HepG2 (cell line): ENCODE measurements around the gene SYS1. TPM values are rescaled to one million over a fixed set of nuclear protein-coding genes. Genes with fewer than 3 reads are reported as not detected.

Experiments used
- ARNTL ChIP-seq: sonication (generic); formaldehyde crosslinking; IDR thresholded peaks from 2 replicates; pipeline ENCODE4 v1.4.0; 2020; ENCODE audit warnings: mild to moderate bottlenecking, missing genetic modification reagents
- BCL6 ChIP-seq: IDR thresholded peaks from 2 replicates; pipeline ENCODE4 v1.6.1; 2016; ENCODE audit warnings: missing genetic modification reagents, missing compliant biosample characterization
- CEBPB ChIP-seq: IDR thresholded peaks from 2 replicates; pipeline ENCODE4 v1.6.1; 2011; ENCODE audit warnings: low read depth, low read length, improper control_type of control experiment, borderline replicate concordance
- HMG20A ChIP-seq: IDR thresholded peaks from 2 replicates; pipeline ENCODE4 v1.6.1; 2016; ENCODE audit warnings: borderline replicate concordance
- HNF4G ChIP-seq, 2 experiments: sonication (generic) in 1 of 2; formaldehyde crosslinking in 1 of 2; IDR thresholded peaks; 2 replicates each; pipeline versions ENCODE4 v1.4.0 to v1.6.1; 2011 to 2020; ENCODE audit warnings: borderline replicate concordance in 2 of 2, low read depth in 2 of 2, mild to moderate bottlenecking in 2 of 2, low read length in 1 of 2, missing genetic modification reagents in 1 of 2, moderate library complexity in 1 of 2
- HNRNPL ChIP-seq: fragments of 200-400 bp; formaldehyde crosslinking; IDR thresholded peaks from 2 replicates; pipeline ENCODE4 v1.6.1; 2017; ENCODE audit warnings: mild to moderate bottlenecking, low read depth, low read length
- JUNB ChIP-seq: sonication (generic); formaldehyde crosslinking; IDR thresholded peaks from 2 replicates; pipeline ENCODE4 v1.8.0; 2022; ENCODE audit warnings: missing genetic modification reagents, mild to moderate bottlenecking, borderline replicate concordance
- NFE2 ChIP-seq: sonication (generic); formaldehyde crosslinking; IDR thresholded peaks from 2 replicates; pipeline ENCODE4 v1.4.0; 2020; ENCODE audit warnings: missing genetic modification reagents
- NR3C1 ChIP-seq: sonication (generic); formaldehyde crosslinking; IDR thresholded peaks from 2 replicates; pipeline ENCODE4 v1.4.0; 2020; ENCODE audit warnings: missing genetic modification reagents
- ONECUT2 ChIP-seq: sonication (generic); formaldehyde crosslinking; IDR thresholded peaks from 2 replicates; pipeline ENCODE4 v1.4.0; 2020; ENCODE audit warnings: missing genetic modification reagents
- SAFB2 ChIP-seq: sonication (generic); formaldehyde crosslinking; IDR thresholded peaks from 2 replicates; pipeline ENCODE4 v1.5.1; 2020; ENCODE audit warnings: missing genetic modification reagents, low read depth, mild to moderate bottlenecking, borderline replicate concordance
- ZMYM3 ChIP-seq: sonication (generic); formaldehyde crosslinking; IDR thresholded peaks from 2 replicates; pipeline ENCODE4 v1.5.1; 2020; ENCODE audit warnings: mild to moderate bottlenecking, missing genetic modification reagents
- ZNF121 ChIP-seq: sonication (generic); formaldehyde crosslinking; IDR thresholded peaks from 2 replicates; pipeline ENCODE4 v1.5.0; 2020; ENCODE audit warnings: mild to moderate bottlenecking, missing genetic modification reagents
- ZNF136 ChIP-seq: sonication (generic); formaldehyde crosslinking; IDR thresholded peaks from 2 replicates; pipeline ENCODE4 v1.8.1; 2022; ENCODE audit warnings: low read depth, mild to moderate bottlenecking, moderate library complexity, missing genetic modification reagents
- ZNF205 ChIP-seq: IDR thresholded peaks from 2 replicates; pipeline ENCODE4 v1.6.1; 2018; ENCODE audit warnings: missing biosample characterization, missing genetic modification reagents
- ZNF331 ChIP-seq: sonication (generic); formaldehyde crosslinking; IDR thresholded peaks from 2 replicates; pipeline ENCODE4 v1.4.0; 2020; ENCODE audit warnings: missing genetic modification reagents
- ZNF33B ChIP-seq: sonication (generic); formaldehyde crosslinking; IDR thresholded peaks from 2 replicates; pipeline ENCODE4 v1.5.1; 2020; ENCODE audit warnings: mild to moderate bottlenecking, missing genetic modification reagents
- polyA plus RNA-seq, 8 experiments: library from polyadenylated mRNA; depleted of rRNA in 3 of 8; stranded (reverse) in 7 of 8; unstranded in 1 of 8; fragments of >200 nt; fragmentation: Illumina TruSeq in 4 of 8; extraction: Trizol in 4 of 8; gene quantifications; 2 replicates each; pipeline versions ENCODE4 v1.2.1 to v1.2.3, GENCODE V29; 2011 to 2016; ENCODE audit warnings: low read depth in 4 of 8, missing spikeins in 1 of 8, mixed read lengths in 1 of 8; ENCODE audit not compliant: insufficient read depth in 1 of 8
- total RNA-seq, 5 experiments: library from RNA; depleted of rRNA; stranded (reverse); fragments of >200 nt; fragmentation: Illumina TruSeq; extraction: Trizol; gene quantifications; 2 replicates each; pipeline ENCODE4 v1.2.3, GENCODE V29; 2016; ENCODE audit warnings: low read depth in 1 of 5
- TF ChIP-seq, protein P1 (sequence below): sonication (generic); formaldehyde crosslinking; IDR thresholded peaks from 2 replicates; pipeline ENCODE4 v1.5.0; 2020; ENCODE audit warnings: mild to moderate bottlenecking, missing genetic modification reagents
- TF ChIP-seq, protein P2 (sequence below): sonication (generic); formaldehyde crosslinking; IDR thresholded peaks from 2 replicates; pipeline ENCODE4 v1.4.0; 2020; ENCODE audit warnings: mild to moderate bottlenecking, missing genetic modification reagents
- TF ChIP-seq, protein P3 (sequence below): sonication (generic); formaldehyde crosslinking; conservative IDR thresholded peaks from 2 replicates; pipeline ENCODE4 v1.4.0; 2020; ENCODE audit warnings: missing genetic modification reagents
- TF ChIP-seq, protein P4 (sequence below): sonication (generic); formaldehyde crosslinking; IDR thresholded peaks from 2 replicates; pipeline ENCODE4 v1.8.0; 2022; ENCODE audit warnings: missing genetic modification reagents, low read depth, mild to moderate bottlenecking, borderline replicate concordance
- TF ChIP-seq, protein P5 (sequence below): sonication (generic); formaldehyde crosslinking; IDR thresholded peaks from 2 replicates; pipeline ENCODE4 v1.5.1; 2020; ENCODE audit warnings: missing genetic modification reagents, mild to moderate bottlenecking, borderline replicate concordance
- TF ChIP-seq, protein P6 (sequence below): sonication (generic); formaldehyde crosslinking; IDR thresholded peaks from 2 replicates; pipeline ENCODE4 v1.5.1; 2020; ENCODE audit warnings: missing genetic modification reagents, mild to moderate bottlenecking, borderline replicate concordance

The SYS1 gene
- total and polyA plus RNA-seq, 2 of the 13 experiments (the other 11 are each of a cell fraction or from before 2014, with no cell fraction given): 38.3 to 65.6 TPM

DNA sequence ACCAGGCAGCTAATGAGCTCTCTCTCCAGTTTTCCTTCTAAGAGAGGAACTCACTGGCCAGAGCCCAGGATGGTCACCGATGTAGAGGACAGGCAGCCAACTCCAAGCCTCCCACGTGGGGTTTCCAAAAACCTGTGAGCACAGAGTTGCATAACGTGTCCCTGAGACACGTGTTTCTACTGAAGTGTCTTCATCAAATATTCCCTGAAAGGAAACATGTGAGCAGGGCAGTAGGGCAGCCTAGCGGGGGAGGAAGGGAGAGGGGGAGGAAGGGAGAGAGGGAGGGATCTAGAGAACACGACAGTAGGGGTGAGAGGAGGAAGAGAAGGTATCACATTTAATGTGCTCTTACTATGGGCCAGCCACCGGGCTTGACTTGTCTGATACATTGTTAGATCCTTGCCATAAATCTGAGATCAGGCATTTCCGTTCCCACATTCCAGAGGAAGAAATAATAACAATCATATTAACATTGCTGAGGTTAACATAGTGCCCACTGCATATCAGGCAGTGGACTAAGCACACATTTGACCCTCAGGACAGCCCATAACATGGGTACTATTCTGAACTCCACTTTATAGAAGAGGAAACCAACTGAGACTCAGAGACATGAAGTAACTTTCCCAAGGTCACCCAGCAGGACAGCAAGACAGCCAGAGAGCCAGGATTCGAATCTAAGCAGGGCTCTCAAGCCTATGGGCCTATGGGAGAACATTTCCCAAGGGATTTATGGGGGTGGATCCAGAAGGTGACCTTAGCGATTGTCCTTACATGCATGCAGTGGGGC is 4.5 kb upstream of the SYS1 start (continued):
- TF ChIP-seq JUNB (CRISPR knock-in tag): no peak
- TF ChIP-seq CEBPB: peak; percentile 87
- TF ChIP-seq, protein P1, sequence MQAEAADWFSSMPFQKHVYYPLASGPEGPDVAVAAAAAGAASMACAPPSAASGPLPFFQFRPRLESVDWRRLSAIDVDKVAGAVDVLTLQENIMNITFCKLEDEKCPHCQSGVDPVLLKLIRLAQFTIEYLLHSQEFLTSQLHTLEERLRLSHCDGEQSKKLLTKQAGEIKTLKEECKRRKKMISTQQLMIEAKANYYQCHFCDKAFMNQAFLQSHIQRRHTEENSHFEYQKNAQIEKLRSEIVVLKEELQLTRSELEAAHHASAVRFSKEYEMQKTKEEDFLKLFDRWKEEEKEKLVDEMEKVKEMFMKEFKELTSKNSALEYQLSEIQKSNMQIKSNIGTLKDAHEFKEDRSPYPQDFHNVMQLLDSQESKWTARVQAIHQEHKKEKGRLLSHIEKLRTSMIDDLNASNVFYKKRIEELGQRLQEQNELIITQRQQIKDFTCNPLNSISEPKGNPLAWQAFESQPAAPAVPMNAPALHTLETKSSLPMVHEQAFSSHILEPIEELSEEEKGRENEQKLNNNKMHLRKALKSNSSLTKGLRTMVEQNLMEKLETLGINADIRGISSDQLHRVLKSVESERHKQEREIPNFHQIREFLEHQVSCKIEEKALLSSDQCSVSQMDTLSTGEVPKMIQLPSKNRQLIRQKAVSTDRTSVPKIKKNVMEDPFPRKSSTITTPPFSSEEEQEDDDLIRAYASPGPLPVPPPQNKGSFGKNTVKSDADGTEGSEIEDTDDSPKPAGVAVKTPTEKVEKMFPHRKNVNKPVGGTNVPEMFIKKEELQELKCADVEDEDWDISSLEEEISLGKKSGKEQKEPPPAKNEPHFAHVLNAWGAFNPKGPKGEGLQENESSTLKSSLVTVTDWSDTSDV (CRISPR knock-in tag): no peak
- TF ChIP-seq, protein P2, sequence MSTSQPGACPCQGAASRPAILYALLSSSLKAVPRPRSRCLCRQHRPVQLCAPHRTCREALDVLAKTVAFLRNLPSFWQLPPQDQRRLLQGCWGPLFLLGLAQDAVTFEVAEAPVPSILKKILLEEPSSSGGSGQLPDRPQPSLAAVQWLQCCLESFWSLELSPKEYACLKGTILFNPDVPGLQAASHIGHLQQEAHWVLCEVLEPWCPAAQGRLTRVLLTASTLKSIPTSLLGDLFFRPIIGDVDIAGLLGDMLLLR (CRISPR knock-in tag): no peak; the same call in 1 of the 2 replicates
- no peak for TF ChIP-seq ZNF121 (CRISPR knock-in tag)
- TF ChIP-seq HNRNPL: no peak
- TF ChIP-seq ZNF205 (CRISPR knock-in tag): no peak
- TF ChIP-seq ARNTL (CRISPR knock-in tag): peak; percentile 99
- no peak for TF ChIP-seq ONECUT2
- peak; percentile 4; the same call in 1 of the 2 replicates for TF ChIP-seq HMG20A
- no peak for TF ChIP-seq HNF4G (IDR thresholded peaks at IDR 0.05; ENCODE audit: borderline replicate concordance, low read depth, low read length)
- TF ChIP-seq HNF4G (CRISPR knock-in tag; IDR thresholded peaks at IDR 0.05; ENCODE audit: borderline replicate concordance, low read depth): no peak
- TF ChIP-seq ZNF136 (CRISPR knock-in tag): no peak
- TF ChIP-seq ZNF33B (CRISPR knock-in tag): no peak
- TF ChIP-seq, protein P3, sequence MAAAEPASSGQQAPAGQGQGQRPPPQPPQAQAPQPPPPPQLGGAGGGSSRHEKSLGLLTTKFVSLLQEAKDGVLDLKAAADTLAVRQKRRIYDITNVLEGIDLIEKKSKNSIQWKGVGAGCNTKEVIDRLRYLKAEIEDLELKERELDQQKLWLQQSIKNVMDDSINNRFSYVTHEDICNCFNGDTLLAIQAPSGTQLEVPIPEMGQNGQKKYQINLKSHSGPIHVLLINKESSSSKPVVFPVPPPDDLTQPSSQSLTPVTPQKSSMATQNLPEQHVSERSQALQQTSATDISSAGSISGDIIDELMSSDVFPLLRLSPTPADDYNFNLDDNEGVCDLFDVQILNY (CRISPR knock-in tag): no peak
- no peak for TF ChIP-seq NR3C1 (CRISPR knock-in tag)
- TF ChIP-seq, protein P4, sequence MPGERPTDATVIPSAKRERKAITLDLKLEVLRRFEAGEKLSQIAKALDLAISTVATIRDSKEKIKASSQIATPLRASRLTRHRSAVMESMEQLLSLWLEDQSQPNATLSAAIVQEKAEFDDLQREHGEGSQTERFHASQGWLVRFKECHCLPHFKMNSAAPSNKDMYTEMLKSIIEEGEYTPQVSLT (CRISPR knock-in tag): no peak
- TF ChIP-seq, protein P5, sequence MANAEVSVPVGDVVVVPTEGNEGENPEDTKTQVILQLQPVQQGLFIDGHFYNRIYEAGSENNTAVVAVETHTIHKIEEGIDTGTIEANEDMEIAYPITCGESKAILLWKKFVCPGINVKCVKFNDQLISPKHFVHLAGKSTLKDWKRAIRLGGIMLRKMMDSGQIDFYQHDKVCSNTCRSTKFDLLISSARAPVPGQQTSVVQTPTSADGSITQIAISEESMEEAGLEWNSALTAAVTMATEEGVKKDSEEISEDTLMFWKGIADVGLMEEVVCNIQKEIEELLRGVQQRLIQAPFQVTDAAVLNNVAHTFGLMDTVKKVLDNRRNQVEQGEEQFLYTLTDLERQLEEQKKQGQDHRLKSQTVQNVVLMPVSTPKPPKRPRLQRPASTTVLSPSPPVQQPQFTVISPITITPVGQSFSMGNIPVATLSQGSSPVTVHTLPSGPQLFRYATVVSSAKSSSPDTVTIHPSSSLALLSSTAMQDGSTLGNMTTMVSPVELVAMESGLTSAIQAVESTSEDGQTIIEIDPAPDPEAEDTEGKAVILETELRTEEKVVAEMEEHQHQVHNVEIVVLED (CRISPR knock-in tag): no peak
- TF ChIP-seq ZNF331 (CRISPR knock-in tag): no peak
- no peak for TF ChIP-seq SAFB2 (CRISPR knock-in tag)
- TF ChIP-seq ZMYM3 (CRISPR knock-in tag): peak; percentile 98
- peak; percentile 64 for TF ChIP-seq BCL6
- TF ChIP-seq, protein P6, sequence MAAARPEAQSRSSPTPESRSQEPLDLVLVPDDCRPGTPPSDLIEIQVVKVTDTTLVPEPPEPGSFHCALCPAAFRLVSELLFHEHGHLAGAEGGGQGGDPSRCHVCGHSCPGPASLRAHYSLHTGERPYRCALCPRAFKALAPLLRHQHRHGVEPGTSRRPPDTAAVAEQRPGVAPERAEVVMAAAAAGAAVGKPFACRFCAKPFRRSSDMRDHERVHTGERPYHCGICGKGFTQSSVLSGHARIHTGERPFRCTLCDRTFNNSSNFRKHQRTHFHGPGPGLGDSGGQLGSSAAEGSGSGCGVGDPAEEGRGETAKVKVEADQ (CRISPR knock-in tag): no peak
- no peak for TF ChIP-seq NFE2
